ENCODE measurements around the gene SLC7A6.
"Not testable (repeated sequence)": the region's sequence is repeated elsewhere in the genome, so short reads cannot be mapped to it uniquely, and the experiment has no call there.

Gene SLC7A6

DNA sequence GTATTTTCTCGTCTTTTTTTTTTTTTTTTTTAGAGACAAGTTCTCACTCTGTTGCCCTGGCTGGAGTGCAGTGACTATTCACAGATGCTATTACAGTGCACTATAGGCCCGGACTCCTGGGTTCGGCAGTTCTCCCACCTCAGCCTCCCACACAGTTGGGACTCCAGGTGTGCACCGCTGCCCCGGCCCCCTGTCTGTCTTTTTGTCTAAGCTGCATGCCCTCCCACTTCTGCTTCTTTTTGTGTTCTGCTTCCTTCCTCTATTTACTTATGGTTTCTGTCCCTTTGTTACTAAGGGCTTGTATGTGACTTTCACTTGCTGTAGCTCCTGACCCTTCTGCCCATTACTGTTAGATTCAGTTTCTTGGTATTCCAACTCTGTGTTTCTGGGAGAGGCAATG is 20.5 kb downstream of the SLC7A6 start:
- DNase-seq = no peak

DNA sequence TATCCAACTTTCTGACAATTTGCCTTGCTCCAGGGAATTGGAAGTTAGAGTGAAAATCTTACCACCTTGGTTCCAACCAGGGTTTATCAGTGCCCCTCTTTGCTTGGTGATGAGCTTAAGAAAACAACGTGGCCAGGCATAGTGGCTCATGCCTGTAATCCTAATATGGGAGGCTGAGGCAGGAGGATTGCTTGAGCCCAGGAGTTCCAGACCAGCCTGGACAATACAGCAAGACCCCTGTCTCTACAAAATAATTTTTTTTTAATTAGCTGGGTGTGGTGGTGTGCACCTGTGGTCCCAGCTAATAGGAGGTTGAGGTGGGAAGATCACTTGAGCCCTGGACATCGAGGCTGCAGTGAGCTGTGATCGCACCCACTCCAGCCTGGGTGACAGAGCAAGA is 21.4 kb downstream of the SLC7A6 start:
- DNase-seq = no peak

DNA sequence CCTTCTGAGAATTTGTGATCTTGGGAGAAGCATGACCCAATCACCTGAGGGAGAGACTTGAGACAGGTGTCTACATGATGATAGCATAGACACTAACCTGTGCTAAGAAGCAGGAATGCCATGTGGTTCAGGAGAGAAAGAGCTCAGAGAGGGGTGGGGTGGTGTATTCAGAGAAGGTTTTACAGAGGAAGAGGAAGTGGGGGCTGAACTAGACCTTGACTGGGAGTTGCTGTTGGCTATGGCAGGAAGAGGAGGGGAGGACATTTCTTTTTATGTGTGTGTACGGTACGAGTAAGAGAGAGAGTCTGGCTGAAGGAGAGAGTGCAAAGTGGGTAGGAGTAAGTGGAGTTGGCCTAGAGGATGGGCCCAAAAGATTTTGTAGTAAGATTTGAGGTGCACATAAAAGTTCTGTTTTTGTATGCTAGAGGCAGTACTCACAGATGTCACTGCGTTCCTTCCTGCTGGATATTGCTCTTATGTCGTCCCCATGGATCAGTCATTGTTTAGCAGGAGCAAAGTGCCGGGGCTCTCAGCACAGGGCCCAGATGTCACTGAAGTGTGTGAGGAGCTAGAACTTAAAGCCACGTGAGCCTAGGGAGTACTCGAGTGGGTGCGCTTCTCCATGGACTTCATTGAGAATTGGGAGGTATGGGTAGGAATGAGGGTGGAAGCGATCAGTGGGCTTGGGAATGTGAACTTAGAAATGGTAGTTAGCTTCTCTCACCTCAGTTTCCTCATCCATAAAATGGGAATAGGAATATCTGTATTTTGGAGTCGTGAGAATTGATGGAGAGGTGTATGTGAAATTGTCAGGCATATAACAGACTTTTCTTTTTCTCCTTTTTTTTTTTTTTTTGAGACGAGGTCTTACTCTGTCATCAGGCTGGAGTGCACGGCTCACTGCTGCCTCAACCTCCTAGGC is 22.1 kb downstream of the SLC7A6 start:
- no peak for DNase-seq

DNA sequence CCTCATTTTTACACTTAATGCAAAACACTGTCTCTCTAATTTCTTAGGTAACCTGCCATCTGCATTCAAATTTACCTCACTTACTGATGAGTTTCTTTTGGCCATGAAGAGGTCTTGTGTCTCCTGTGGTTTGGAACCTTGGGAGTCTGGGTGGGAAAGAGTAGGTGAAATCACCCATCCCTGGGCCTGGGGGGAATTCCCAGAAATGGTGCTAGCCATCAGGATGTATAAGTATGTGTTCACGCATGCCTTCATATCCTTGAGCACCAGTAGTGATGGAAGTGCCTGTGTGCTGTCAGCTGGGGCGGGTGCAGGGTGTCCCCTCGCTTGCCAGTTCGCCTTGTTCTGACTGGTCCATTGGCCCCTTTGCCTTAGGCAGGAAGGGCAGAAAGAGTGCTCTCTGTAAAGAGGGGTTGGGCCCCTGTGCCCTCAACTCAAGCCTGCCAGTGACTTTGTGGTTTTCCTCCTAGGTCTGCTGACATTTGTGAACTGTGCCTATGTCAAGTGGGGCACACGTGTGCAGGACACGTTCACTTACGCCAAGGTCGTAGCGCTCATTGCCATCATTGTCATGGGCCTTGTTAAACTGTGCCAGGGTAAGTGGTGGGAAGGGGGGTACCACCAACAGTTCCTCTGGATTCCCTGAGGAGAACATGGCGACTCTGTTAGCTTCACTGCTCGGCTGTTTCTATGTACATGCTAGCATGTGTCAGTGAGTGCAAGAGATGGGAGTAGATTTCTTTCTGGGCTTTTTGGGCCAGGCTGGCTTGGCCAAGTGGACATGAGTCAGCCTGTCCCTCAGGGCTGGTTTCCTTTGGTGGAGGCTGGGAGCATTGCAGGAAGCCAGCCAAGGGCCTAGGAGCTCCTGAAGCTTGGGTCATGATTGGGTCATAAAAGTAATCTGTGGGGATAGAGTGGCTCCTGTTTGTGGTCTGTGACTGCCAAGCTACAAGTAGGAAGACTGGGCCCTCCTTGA is 23.2 kb downstream of the SLC7A6 start:
- peak; percentile 50 for DNase-seq

DNA sequence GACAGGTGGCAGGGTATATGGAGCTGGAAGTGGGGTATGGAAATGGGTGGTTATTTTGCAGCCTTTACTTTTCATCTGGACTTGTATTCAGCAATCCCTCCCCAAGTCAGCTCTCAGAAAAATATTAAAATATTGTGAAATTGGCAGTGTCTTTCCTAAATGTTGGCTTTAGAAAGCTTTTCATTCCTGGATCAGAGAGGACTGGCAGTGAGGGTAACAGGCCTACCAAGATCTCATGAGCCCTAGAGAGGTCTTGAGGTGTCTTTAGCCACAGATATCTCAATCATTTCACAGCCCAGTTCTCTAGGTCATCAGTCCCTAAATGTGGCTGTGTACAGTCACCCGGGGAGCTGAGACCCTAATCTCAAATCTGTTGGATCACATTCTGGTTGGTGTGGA is 23.9 kb downstream of the SLC7A6 start:
- DNase-seq = no peak

DNA sequence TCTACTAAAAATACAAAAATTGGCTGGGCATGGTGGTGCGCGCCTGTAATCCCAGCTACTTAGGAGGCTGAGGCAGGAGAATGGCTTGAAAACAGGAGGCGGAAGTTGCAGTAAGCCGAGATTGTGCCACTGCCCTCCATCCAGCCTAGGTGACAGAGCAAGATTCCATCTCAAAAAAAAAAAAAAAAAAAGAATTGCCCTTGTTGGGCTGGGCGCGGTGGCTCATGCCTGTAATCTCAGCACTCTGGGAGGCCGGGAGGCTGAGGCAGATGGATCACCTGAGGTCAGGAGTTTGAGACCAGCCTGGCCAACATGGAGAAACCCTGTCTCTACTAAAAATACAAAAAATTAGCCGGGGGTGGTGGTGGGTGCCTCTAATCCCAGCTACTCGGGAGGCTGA is 24.5 kb downstream of the SLC7A6 start:
- not testable (repeated sequence) for DNase-seq

DNA sequence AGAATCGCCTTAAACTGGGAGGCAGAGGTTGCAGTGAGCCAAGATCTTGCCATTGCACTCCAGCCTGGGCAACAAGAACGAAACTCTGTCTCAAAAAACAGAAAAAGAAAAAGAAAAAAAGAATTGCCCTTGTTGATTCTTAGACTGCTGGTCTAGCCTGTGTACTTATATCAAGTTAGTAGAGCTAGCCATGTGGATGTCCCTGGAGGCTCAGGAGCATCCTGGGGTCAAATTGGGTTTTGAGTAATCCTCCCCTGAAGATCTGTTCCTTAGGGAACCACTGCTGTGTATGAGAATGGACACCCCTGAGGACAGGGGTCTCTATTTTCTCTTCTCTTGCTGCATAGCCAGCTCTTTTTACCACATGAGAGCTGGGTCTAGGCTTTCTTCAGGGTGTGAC is 24.9 kb downstream of the SLC7A6 start:
- DNase-seq = no peak

DNA sequence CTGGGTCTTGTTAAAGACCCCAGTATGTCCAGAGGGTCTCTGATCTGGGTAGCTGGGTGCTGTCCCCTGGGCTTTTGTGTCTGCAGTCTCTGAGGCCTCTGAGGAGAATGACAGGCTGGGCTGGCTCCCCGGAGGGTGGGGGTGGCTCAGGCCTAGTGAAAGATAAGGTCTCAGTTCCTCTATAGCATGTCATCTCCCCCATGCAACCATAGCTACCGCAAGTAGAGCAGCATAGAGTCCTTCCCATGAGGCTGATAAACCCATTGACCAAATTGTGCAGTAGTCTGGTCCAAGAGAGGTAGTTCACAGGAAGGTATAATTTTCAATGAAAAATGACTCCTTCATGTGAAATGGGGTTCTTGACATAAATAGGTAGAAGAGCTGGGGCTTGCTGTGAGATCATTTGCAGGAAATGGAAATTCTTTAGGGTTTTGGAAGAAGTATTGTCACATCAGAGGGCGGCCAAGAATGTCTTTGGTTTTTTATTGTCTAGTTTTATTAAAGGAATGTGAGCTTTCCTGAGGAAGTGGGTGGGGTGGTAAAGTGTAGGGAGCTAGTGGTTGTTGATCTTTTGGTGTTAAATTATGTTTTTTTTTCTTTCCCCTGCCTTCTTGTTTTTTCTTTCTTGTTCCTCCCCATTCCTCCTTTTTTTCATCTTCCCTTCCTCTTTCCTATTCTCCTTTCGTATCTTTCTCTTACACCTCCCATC is 25.4 kb downstream of the SLC7A6 start:
- DNase-seq = peak; percentile 56

DNA sequence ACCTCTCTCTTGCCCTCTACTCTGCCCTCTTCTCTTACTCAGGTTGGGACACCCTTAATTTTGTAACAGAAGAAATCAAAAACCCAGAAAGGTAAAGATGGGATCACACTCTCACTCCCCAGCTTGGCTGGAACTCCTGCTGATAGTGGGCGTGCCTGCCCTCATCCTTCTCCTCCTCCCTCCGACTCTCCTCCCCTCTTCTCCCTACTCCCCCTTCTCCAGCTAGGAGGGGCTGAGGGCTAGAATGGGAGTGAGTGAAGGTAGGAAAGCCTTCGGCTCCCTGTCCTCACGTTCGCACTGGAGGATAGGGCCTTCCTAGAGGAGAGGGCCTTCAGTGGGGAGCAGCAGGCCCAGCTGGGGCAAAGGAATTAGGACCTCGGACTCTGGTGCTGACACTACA is 26.1 kb downstream of the SLC7A6 start:
- DNase-seq = peak; percentile 14

DNA sequence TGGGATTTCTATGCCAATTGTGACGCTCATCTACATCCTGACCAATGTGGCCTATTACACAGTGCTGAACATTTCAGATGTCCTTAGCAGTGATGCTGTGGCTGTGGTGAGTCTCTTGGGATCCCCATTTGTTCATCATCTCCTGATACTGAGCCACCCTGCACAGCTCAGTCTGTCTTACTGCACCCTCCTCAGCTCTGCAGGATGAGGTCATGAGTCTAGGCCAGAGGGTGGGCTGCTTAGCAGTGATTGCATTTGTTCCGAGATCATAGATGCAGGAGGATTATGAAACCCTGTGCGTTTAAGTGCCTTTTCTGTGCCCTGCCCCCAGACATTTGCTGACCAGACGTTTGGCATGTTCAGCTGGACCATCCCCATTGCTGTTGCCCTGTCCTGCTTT is 26.9 kb downstream of the SLC7A6 start:
- peak; percentile 20 for DNase-seq

DNA sequence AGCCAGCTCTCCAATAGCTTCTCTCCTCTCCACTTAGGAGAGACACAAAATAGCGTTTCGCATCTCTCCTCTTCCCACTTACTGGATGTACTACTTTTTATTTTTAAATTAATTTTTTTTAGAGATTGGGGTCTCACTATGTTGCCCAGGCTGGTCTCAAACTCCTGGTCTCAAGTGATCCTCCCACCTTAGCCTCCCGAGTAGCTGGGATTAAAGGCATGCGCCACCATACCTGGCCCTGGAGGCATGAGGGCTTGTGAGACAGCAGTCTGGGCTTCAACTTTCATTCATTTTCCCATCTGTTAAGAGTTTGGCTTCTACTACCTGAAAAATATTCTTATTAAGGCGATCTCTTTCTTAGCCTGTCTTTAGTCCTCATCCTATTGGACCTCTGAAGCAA is 28.1 kb downstream of the SLC7A6 start:
- DNase-seq = peak; percentile 12

DNA sequence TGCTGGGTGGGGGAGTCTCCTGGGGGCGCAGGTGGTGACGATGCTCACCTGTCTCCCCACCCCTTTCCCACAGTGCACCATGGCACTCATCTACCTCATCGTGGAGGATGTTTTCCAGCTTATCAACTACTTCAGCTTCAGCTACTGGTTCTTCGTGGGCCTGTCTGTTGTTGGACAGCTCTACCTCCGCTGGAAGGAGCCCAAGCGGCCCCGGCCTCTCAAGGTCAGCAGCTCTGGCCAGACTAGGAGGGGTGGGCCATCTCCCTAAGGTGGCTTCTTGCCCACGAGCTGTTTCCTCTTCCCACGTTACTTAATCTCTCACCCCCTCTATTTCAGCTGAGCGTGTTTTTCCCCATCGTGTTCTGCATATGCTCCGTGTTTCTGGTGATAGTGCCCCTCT is 32.0 kb downstream of the SLC7A6 start:
- peak; percentile 11 for DNase-seq

DNA sequence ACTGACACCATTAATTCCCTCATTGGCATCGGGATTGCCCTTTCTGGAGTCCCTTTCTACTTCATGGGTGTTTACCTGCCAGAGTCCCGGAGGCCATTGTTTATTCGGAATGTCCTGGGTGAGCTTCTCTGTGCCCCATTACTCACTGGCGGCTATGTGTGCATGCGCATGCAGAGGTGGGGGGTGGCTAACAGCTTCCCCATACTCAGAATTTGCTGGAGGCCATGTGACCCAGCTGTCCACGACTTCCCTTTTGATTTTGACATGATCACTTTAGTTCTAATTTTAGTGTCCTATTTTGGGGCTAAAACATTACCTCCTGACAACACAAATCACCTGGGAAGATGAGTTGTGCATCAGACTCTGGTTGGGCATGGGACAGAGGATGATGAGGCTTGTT is 32.4 kb downstream of the SLC7A6 start:
- peak; percentile 10 for DNase-seq

DNA sequence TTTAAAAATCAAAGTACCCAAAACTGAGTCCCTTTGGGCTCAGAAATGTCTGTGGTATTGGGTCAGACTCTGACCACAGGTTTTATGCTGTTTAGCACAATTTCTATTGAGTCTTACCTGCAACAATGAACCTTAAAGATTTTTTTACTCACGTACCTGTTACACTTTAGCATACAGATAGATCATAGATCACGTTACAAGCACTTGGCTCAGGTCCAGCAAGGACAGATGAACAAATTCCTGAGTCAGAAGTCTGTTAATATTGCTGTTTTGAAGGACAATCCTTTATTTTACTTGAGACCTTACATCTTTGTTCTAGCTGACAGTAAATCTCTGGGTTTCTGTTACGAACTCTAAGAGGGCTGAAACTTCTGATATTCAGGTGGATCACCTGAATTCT is 33.6 kb downstream of the SLC7A6 start:
- DNase-seq = no peak

DNA sequence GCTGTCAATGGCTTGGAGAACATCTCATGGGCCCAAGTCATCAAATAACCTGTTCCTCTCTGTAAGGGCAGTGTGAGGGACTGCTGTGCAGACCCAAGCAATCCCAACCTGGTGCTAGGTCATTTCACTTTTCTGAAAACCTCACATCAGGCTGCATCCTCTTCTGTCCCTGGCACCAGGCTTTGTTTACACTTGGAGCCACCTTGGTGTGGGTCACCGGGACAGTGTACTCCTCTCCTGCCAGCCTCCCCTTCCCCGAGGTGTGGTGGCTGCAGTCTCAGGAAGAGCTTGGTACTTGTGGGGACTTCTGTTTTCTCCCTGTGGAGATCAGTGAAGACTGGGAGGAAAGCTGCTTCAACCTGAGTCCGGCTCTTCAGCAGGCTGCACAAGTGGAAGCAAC is 34.0 kb downstream of the SLC7A6 start:
- DNase-seq = no peak

DNA sequence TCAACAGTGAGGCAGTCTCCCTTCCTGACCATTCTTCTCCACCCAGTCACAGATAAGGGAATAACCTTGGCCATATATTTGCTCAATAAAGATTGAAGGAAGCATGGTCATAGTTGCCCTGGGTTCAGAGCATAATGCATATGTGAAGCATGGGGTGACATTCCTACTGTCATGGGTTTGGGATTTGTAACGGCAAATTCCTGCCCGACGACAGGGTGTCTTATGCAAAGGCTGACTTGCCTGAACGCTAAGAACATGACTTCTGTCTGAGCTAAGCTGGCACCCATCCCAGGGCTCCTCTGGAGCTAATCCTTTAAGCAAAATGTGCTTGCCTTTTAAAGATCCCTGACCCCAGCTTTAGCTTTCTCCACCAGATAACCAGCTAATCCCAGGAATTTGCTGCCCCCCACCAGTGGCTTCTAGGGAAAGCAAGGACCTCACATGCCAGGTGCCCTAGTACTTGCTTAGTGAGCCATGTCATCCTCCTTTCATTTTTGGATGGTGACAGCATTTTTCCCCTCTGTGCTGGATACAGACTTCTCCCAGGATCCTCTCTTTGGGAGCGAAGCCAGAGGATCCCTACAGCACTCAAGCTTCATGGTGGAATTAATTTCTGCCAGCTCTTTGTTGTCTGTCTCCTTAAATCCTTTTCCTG is 34.7 kb downstream of the SLC7A6 start:
- no peak for DNase-seq

DNA sequence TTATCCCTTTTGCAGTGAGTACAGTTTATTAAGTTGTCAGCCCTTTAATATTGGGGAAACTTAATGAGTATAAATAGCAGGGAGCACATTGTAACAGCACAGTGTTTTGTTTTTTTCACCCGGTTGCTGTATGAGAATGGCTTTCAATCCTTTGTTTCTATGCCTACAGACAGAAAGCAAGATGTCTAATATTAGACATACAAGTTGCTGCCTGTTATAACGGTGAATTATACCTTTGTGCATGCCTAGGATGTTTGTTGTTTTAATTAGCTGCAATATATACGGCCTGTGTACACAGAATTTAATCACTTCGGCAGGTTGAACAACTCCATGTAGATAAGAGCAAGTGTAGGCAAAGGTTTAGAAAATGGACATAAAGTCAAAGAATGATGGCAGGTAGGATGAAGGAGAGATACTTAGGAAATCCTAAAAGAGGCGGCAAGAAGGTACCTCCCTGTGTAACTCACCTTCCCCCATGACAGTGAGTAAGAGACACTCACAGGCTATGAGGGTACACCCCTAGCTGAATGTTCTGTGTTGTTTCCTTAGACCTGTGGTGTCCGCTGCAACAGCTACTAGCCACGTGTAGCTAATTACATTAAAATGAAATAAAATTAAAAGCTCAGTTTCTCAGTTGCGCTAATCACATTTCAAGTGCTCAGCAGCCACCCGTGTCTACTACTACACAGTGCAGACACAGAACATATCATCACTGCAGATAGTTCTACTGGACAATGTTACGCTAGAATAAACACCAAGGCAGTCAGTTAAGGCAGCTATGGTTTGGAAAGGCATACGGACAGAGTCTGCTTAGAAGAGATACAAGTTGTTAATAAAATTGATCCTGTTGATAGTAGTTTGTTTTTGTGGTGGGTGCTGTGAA is 35.5 kb downstream of the SLC7A6 start:
- no peak for DNase-seq

DNA sequence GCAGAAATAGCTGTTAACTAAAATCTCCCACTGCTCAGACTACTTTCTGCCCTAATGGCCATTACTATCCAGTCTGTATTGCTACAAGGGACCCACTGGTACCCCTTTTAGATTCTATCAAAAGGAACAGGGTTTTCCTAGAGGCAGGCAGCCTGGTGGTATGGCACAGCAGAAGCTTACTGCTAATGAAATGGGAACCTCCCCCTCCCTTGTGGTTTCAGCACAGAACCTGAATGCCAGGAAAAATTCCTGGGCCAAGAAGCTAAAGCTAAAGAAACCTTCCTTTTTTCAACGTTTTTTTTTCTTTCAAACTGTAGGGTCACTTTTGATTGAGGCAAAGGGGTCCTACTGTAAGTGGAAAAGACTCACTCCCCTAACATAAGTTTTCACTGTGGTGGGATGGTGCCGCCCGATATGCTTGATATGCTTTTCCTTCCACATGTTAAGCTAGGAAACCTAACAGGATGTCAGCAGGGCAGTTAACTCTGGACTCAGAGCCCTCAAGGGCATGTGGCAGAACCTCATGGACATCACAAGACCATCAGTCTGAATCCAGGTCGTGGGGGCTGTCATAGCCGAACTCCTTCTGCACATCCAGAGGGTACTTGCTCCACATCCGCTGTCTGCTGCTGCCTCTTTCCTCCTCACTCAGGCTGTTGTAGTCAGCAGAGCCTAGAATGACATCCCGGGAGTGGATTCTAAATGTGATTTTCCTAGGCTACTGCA is 36.6 kb downstream of the SLC7A6 start:
- DNase-seq = no peak

DNA sequence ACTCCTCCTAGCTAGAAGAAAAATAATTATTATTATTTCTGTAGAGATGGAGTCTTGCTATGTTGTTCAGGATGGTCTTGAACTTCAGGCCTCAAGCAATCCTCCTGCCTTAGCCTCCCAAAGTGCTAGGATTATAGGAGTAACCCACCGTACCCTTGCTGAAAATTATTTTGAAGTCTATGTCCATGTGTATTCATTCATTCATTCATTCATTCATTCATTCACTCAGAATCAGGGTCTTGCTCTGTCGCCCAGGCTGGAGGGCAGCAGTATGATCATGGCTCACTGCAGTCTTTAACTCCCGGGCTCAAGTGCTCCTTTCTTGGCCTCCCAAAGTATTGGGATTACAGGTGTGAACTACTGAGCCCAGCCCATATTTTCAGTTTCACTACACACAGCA is 42.3 kb downstream of the SLC7A6 start:
- DNase-seq = no peak

DNA sequence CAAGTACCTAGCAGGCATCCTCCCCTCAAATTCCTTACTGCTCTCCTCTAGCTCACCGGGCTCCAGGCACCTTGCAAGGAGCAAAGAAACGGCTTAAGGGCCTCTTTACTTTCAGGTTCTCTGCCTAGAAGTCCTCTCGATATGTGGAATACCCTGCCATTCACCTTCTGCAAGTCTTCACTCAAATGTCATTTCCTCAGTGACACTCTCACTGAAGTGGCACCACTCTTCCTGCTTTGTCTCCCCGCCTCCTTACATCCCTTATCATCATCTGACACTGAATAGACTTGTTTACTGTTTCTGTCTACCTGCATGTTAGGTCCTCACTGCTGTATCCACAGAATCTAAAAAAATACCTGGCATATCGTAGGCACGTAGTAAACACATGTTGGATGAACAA is 45.5 kb downstream of the SLC7A6 start:
- no peak for DNase-seq

DNA sequence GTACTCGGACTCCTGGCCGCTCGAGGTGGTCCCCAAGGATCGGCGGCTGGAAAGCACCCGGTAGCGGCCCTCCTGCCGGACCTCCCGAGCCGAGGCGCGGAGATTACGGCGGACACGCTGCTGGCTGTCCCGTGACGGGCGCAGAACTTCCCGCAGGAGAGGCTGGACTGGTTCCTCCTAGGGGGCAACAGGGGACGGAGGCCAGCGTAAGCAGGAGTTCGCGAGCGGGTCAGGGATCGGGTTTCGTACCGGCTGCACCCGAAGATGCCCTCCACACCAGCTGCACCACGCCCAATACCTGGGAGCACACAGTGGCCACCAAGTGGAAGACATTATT is 46.1 kb downstream of the SLC7A6 start:
- no peak for DNase-seq

Measured in activated T-cell treated with anti-CD3 and anti-CD28 coated beads, Interleukin-2, amount 50 U/mL, for 1 hour (primary cell).